Endothelial cell of umbilical vein (primary cell): Measurements from ENCODE around the gene SLC2A2. TPM values are rescaled to one million over a fixed set of nuclear protein-coding genes. Genes with fewer than 3 reads are reported as not detected.

Source experiments
- BruUV-seq: library from RNA; stranded (reverse); fragments of 400-500 nt; replicated peaks from 2 replicates; lab custom pipeline; 2021; lab: Mats Ljungman, UMichigan
- CTCF ChIA-PET: fragments of 300-600, 350-600 bp; sonication (Branson Sonifier 250); formaldehyde crosslinking; loops from one replicate; lab custom pipeline; 2021; ENCODE audit warnings: antibody characterized with exemption, inconsistent platforms; lab: Charles Lee
- POLR2A ChIA-PET: fragments of 300-600, 350-600 bp; sonication (Branson Sonifier 250); formaldehyde crosslinking; loops from one replicate; lab custom pipeline; 2021; ENCODE audit warnings: antibody characterized with exemption, inconsistent platforms; lab: Charles Lee
- DNase-seq: peaks from one replicate; pipeline ENCODE4 v3.0.0-alpha.2; 2011; ENCODE audit warnings: low read depth, low spot score
- FAIRE-seq: peaks from 2 replicates; lab custom pipeline; 2011; peaks lifted over from hg19 to GRCh38; lab: Jason Lieb, UNC
- H2AFZ ChIP-seq: 2 replicates; pipeline ENCODE4 v1.6.0; 2012; ENCODE audit warnings: low read depth, low read length, control low read depth, inconsistent platforms
- H3K27ac ChIP-seq: 2 replicates; pipeline ENCODE4 v1.5.1; 2011; ENCODE audit warnings: low read depth, mild to moderate bottlenecking, control low read depth, low read length, moderate library complexity; ENCODE audit not compliant: insufficient read depth
- H3K27me3 ChIP-seq, 2 experiments: 2 replicates each; pipeline versions ENCODE4 v1.6.0 to v1.6.1; 2011; ENCODE audit warnings: low read length in 2 of 2, mixed read lengths in 1 of 2; ENCODE audit not compliant: control insufficient read depth in 2 of 2, insufficient read depth in 2 of 2
- H3K36me3 ChIP-seq, 2 experiments: 2 replicates in 1 of 2; 3 replicates in 1 of 2; pipeline ENCODE4 v1.5.1; 2011; ENCODE audit warnings: low read length in 2 of 2, mild to moderate bottlenecking in 1 of 2, moderate library complexity in 1 of 2; ENCODE audit not compliant: control insufficient read depth in 2 of 2, insufficient read depth in 2 of 2; ENCODE audit errors: extremely low read depth in 1 of 2
- H3K4me1 ChIP-seq: 3 replicates; pipeline ENCODE4 v1.5.1; 2011; ENCODE audit warnings: mild to moderate bottlenecking, low read length; ENCODE audit not compliant: control insufficient read depth, insufficient read depth; ENCODE audit errors: extremely low read depth
- H3K4me2 ChIP-seq: 2 replicates; pipeline ENCODE4 v1.6.1; 2011; ENCODE audit warnings: low read length, control low read depth, mixed read lengths; ENCODE audit not compliant: insufficient read depth
- H3K4me3 ChIP-seq, 3 experiments: fragments of 200-600 bp in 1 of 3; sonication (generic), shearing (Covaris generic) in 1 of 3; replicated peaks in 1 of 3; 2 replicates each; pipeline ENCODE4 v1.5.1; 2011 to 2016; ENCODE audit warnings: control low read depth in 3 of 3, low read length in 3 of 3, mild to moderate bottlenecking in 2 of 3, inconsistent platforms in 1 of 3, low read depth in 1 of 3, moderate library complexity in 1 of 3; ENCODE audit not compliant: insufficient read depth in 1 of 3
- H3K79me2 ChIP-seq: 2 replicates; pipeline ENCODE4 v1.6.0; 2012; ENCODE audit warnings: low read length, inconsistent platforms; ENCODE audit not compliant: control insufficient read depth, insufficient read depth
- H3K9ac ChIP-seq: replicated peaks from 2 replicates; pipeline ENCODE3; 2011; ENCODE audit warnings: low read length, control low read depth; ENCODE audit not compliant: insufficient read depth; ENCODE audit errors: extremely low read depth
- H3K9me1 ChIP-seq: replicated peaks from 3 replicates; pipeline ENCODE4 v1.6.0; 2011; ENCODE audit warnings: mild to moderate bottlenecking, low read length; ENCODE audit not compliant: control insufficient read depth, insufficient read depth; ENCODE audit errors: extremely low read depth
- H3K9me3 ChIP-seq: replicated peaks from 2 replicates; pipeline ENCODE4 v1.5.1; 2012; ENCODE audit warnings: low read length, inconsistent platforms; ENCODE audit not compliant: control insufficient read depth, insufficient read depth
- H4K20me1 ChIP-seq: replicated peaks from 2 replicates; pipeline ENCODE3; 2011; ENCODE audit warnings: mild to moderate bottlenecking, low read length; ENCODE audit not compliant: control insufficient read depth, insufficient read depth; ENCODE audit errors: extremely low read depth
- CTCF ChIP-seq, 2 donors: IDR thresholded peaks; 1 replicate in 1 of 2; 2 replicates in 1 of 2; pipeline ENCODE4 v1.5.1; 2011; ENCODE audit warnings: low read length in 2 of 2, mild to moderate bottlenecking in 2 of 2, moderate library complexity in 2 of 2, control low read depth in 1 of 2, inconsistent platforms in 1 of 2, low read depth in 1 of 2; ENCODE audit not compliant: insufficient read depth in 1 of 2; ENCODE audit errors: extremely low read depth in 1 of 2
- EZH2 ChIP-seq: IDR thresholded peaks from 2 replicates; pipeline ENCODE4 v1.6.1; 2012; ENCODE audit warnings: borderline replicate concordance, low read depth, mild to moderate bottlenecking, moderate library complexity, low read length, inconsistent platforms; ENCODE audit not compliant: severe bottlenecking
- FOS ChIP-seq: IDR thresholded peaks from 2 replicates; pipeline ENCODE4 v1.6.1; 2011; ENCODE audit warnings: mild to moderate bottlenecking, low read length, moderate library complexity, borderline replicate concordance; ENCODE audit not compliant: insufficient read depth
- GATA2 ChIP-seq: IDR thresholded peaks from 2 replicates; pipeline ENCODE4 v1.7.0; 2011; ENCODE audit warnings: low read depth, mild to moderate bottlenecking, moderate library complexity, mixed read lengths, low read length; ENCODE audit not compliant: insufficient read length, insufficient read depth
- JUN ChIP-seq: IDR thresholded peaks from 2 replicates; pipeline ENCODE4 v1.6.1; 2011; ENCODE audit warnings: borderline replicate concordance, low read depth; ENCODE audit not compliant: insufficient read length, insufficient read depth
- MAX ChIP-seq: IDR thresholded peaks from 2 replicates; pipeline ENCODE4 v1.6.1; 2011; ENCODE audit not compliant: insufficient read depth, insufficient read length
- MYC ChIP-seq: IDR thresholded peaks from one replicate; pipeline ENCODE4 v1.6.1; 2011; ENCODE audit warnings: mild to moderate bottlenecking, low read depth, low read length
- POLR2A ChIP-seq: IDR thresholded peaks from 2 replicates; pipeline ENCODE4 v1.6.1; 2012; ENCODE audit warnings: low read depth, mild to moderate bottlenecking, control low read depth, low read length
- POLR2AphosphoS5 ChIP-seq: IDR thresholded peaks from 2 replicates; pipeline ENCODE4 v1.6.1; 2012; ENCODE audit warnings: low read depth, mild to moderate bottlenecking, control low read depth, low read length, moderate library complexity; ENCODE audit not compliant: insufficient read depth
- dilution Hi-C: fragments of 300-500 bp; cut with MboI; formaldehyde crosslinking; loops from one replicate; pipeline ENCODE4 v1.15.0; 2019; ENCODE audit warnings: low sequenced_read_pairs; ENCODE audit not compliant: extremely low pct_ligation_motif_present
- intact Hi-C: fragments of 100-400 bp; cut with micrococcal nuclease; formaldehyde crosslinking; loops from one replicate; pipeline ENCODE4 v1.10.0; 2022
- polyA plus RNA-seq, 4 experiments: library from polyadenylated mRNA; depleted of rRNA in 3 of 4; stranded (reverse) in 3 of 4; unstranded in 1 of 4; fragments of >200 nt; gene quantifications; 2 replicates each; pipeline versions ENCODE4 v1.2.1 to v1.2.3, GENCODE V29; 2011 to 2012; ENCODE audit warnings: missing spikeins in 1 of 4
- total RNA-seq: library from RNA; stranded (reverse); gene quantifications from 2 replicates; pipeline ENCODE4 v1.2.3, GENCODE V29; 2021

Gene SLC2A2
- total and polyA plus RNA-seq, 2 donors (not counting 3 experiments of a cell fraction or from before 2014, with no cell fraction given), result not detected

- BruUV-seq, result no TSS peak
- H4K20me1 ChIP-seq, result no peaks in the 10 kb centered on the region
- FAIRE-seq, result no peak
- CTCF ChIA-PET, result no interaction called here
- no peak overlapping the region for H2AFZ ChIP-seq
- peak overlapping the region; percentile 1 for H3K27ac ChIP-seq
- dilution Hi-C loops, result no loop called here
- H3K9ac ChIP-seq, result no peak overlapping the region
- TF ChIP-seq CTCF (IDR thresholded peaks at IDR 0.05; ENCODE audit: extremely low read depth in 1 of 2, insufficient read depth in 1 of 2, low read depth in 1 of 2, low read length in 2 of 2) (no peak), POLR2A (no peak), FOS (no peak), GATA2 (no peak), MYC (no peak), JUN (no peak), EZH2 (no peak), MAX (no peak), POLR2AphosphoS5 (no peak)
- POLR2A ChIA-PET, result no interaction called here
- peak overlapping the region; percentile 43 for H3K4me2 ChIP-seq
- no peak overlapping the region for H3K4me3 ChIP-seq
- peaks cover 37% of the 10 kb centered on the region for H3K4me1 ChIP-seq
- no peaks in the 10 kb centered on the region for H3K9me3 ChIP-seq
- no peaks in the 10 kb centered on the region for H3K79me2 ChIP-seq
- H3K27me3 ChIP-seq, result no peaks in the 10 kb centered on the region
- DNase-seq, result no peak
- H3K36me3 ChIP-seq, result no peaks in the 10 kb centered on the region
- no peaks in the 10 kb centered on the region for H3K9me1 ChIP-seq
- intact Hi-C loops, result no loop called here
These were observed 26.2 kb downstream of the SLC2A2 start for GRCh38 chr3:171000281-171000680.
